ENCODE measurements around the gene OR2D2. TPM values are rescaled to one million over a fixed set of nuclear protein-coding genes. Genes with fewer than 3 reads are reported as not detected.

The OR2D2 gene
- total RNA-seq, 2 donors from 2014 or later = not detected

Other genes starting within 250 kb of the OR2D2 start
- 10 to 100 TPM; 14.4 to 15.8 TPM for gene DCHS1, start 236.7 kb downstream of the OR2D2 start, total RNA-seq
- gene MRPL17, start 209.2 kb downstream of the OR2D2 start, total RNA-seq = 10 to 100 TPM; 40.0 to 48.6 TPM
- under 1 TPM; 0.08 to 0.15 TPM for gene OR2AG2, start 120.5 kb downstream of the OR2D2 start, total RNA-seq
- gene OR2AG1, start 109.5 kb downstream of the OR2D2 start, total RNA-seq = not detected
- gene OR6A2, start 92.8 kb downstream of the OR2D2 start, total RNA-seq = under 1 TPM in 1 of 2 donors, not detected in 1; 0.08 TPM
- not detected for gene OR10A5, start 46.8 kb downstream of the OR2D2 start, total RNA-seq
- gene OR10A2, start 29.4 kb downstream of the OR2D2 start, total RNA-seq = not detected
- not detected for gene OR10A4, start 15.9 kb downstream of the OR2D2 start, total RNA-seq
- not detected for gene OR2D3, start 28.5 kb upstream of the OR2D2 start, total RNA-seq
- 1 to 10 TPM in 1 of 2 donors, under 1 TPM in 1; 0.89 to 1.0 TPM for gene ZNF215, start 33.9 kb upstream of the OR2D2 start, total RNA-seq
- gene ZNF214, start 127.8 kb upstream of the OR2D2 start, total RNA-seq = 1 to 10 TPM; 1.4 to 1.5 TPM
- gene NLRP14, start 128.0 kb upstream of the OR2D2 start, total RNA-seq = not detected
- gene RBMXL2, start 196.5 kb upstream of the OR2D2 start, total RNA-seq = not detected

Measured in left cardiac atrium (tissue), 2 donors.